Heart left ventricle (tissue), 16 donors: ENCODE measurements around the gene KRTAP5-11. TPM values are rescaled to one million over a fixed set of nuclear protein-coding genes. Genes with fewer than 3 reads are reported as not detected.

ENCODE experiments used
- ATAC-seq, 4 donors: fragments of 200-7000 bp; cut with Tn5 transposase; one replicate each; pipeline ENCODE4 v1.9.1; 2020 to 2022; ENCODE audit warnings: moderate library complexity in 4 of 4, mild to moderate bottlenecking in 3 of 4, moderate number of reproducible peaks in 1 of 4
- DNase-seq, 5 donors: peaks; one replicate each; pipeline ENCODE4 v3.0.0-alpha.2; 2020
- H3K27ac ChIP-seq, 12 donors: fragments of 200-600 bp; sonication (generic) in 4 of 12; one replicate each; pipeline versions ENCODE4 v1.5.0 to v1.8.0; 2016 to 2022; ENCODE audit warnings: mild to moderate bottlenecking in 2 of 12
- H3K27me3 ChIP-seq, 9 donors: fragments of 200-600 bp; sonication (generic) in 2 of 9; one replicate each; pipeline versions ENCODE4 v1.5.1 to v1.8.0; 2016 to 2022; ENCODE audit warnings: mild to moderate bottlenecking in 3 of 9
- H3K36me3 ChIP-seq, 9 donors: fragments of 200-600 bp; sonication (generic) in 2 of 9; one replicate each; pipeline versions ENCODE4 v1.5.0 to v1.8.0; 2018 to 2022; ENCODE audit warnings: mild to moderate bottlenecking in 2 of 9
- H3K4me1 ChIP-seq, 12 donors: fragments of 200-600 bp; sonication (generic) in 4 of 12; one replicate each; pipeline versions ENCODE4 v1.5.0 to v1.8.0; 2016 to 2022; ENCODE audit warnings: mild to moderate bottlenecking in 3 of 12
- H3K4me3 ChIP-seq, 12 donors: fragments of 200-600 bp; sonication (generic) in 4 of 12; one replicate each; pipeline versions ENCODE4 v1.5.0 to v1.8.0; 2017 to 2022; ENCODE audit warnings: mild to moderate bottlenecking in 9 of 12, moderate library complexity in 4 of 12
- H3K9me3 ChIP-seq, 12 donors: fragments of 200-600 bp; sonication (generic) in 4 of 12; one replicate each; pipeline versions ENCODE4 v1.5.0 to v1.8.0; 2016 to 2022; ENCODE audit warnings: mild to moderate bottlenecking in 1 of 12
- CTCF ChIP-seq, 12 donors: fragments of 200-600 bp; sonication (generic) in 4 of 12; IDR thresholded peaks; one replicate each; pipeline versions ENCODE4 v1.5.0 to v1.8.0; 2018 to 2022; ENCODE audit warnings: antibody characterized with exemption in 12 of 12, mild to moderate bottlenecking in 5 of 12
- POLR2A ChIP-seq, 2 donors: fragments of 450-650 bp; IDR thresholded peaks; one replicate each; pipeline ENCODE4 v1.6.1; 2017; ENCODE audit warnings: antibody characterized with exemption in 2 of 2, mild to moderate bottlenecking in 2 of 2, moderate library complexity in 2 of 2
- WGBS, 4 donors: extraction: QIAGEN DNeasy Blood & Tissue Kit in 2 of 4; methylation state at CpG; one replicate each; pipeline versions ENCODE4 v1.1.5 to v1.1.7; 2013 to 2018; 5-methylcytosine and 5-hydroxymethylcytosine counted together
- intact Hi-C, 10 donors: fragments of 100-400 bp; cut with DNase I; formaldehyde crosslinking; loops; one replicate each; pipeline versions ENCODE4 v1.11.1 to v1.14.2; 2022
- polyA plus RNA-seq, 2 donors: library from polyadenylated mRNA; stranded (reverse); fragments of 200-250 nt; gene quantifications; one replicate each; pipeline ENCODE4 v1.2.3, GENCODE V29; 2013
- total RNA-seq, 9 donors: library from RNA; depleted of rRNA in 2 of 9; stranded (reverse); fragments of >200 nt in 2 of 9; fragmentation: NEBNext Ultra II Directional in 3 of 9; extraction: Animal tissue kit (Norgen Biotek cat#: 25700) in 3 of 9; gene quantifications; one replicate each; pipeline versions ENCODE4 v1.1.0 to v1.2.4, GENCODE V29; 2016 to 2023
- donor health status: ischemic (EF 13 %, LVEDD 7.1; RV severe dilation, severe dysfunction).
- donor health status: healthy with polysubstance abuse.
- donor health status: DM: no; HTN: yes; CAD: no.
- donor health status: DM: no; HTN: no; CAD: no.
- donor health status: ischemic (EF 25% LVEDD 6.9; RV normal size, moderate dysfunction).
- donor health status: ischemic (EF 25% LVEDD 5.7; RV mildly dilated, moderate dysfunction).
- donor health status: healthy.
- donor health status: DM: yes; HTN: yes; CAD: no.
- donor health status: ischemic (EF 35%, LVEDD 5.7; RV mildly dilated, moderate dysfunction).
- donor health status: nonischemic (EF 11% LVEDD 7.7; RV severe dilation, severe dysfunction).
- donor health status: DM: yes; HTN: yes; CAD: no.
- donor health status: PGD.
- donor health status: ischemic (EF 29% LVEDD 5.4; RV normal size, mild dysfunction).
- donor health status: nonischemic (EF 23%, LVEDD 6.1; RV moderate dilation, normal function).

Gene KRTAP5-11
- total and polyA plus RNA-seq, 11 donors: not detected

GRCh38 chr11:71563406-71563805 is 19.3 kb downstream of the KRTAP5-11 start:
- DNase-seq (no peak), ATAC-seq (peak in 2 of 4 donors; percentile 48 to 55)
- Histone ChIP-seq H3K9me3 (peaks cover 0 to 6% (median 0%) of the 10 kb centered on the region in 12 donors), H3K4me1 (no peaks in the 10 kb centered on the region), H3K36me3 (no peaks in the 10 kb centered on the region), H3K27ac (no peak overlapping the region), H3K27me3 (peaks cover 0 to 36% (median 8%) of the 10 kb centered on the region in 9 donors), H3K4me3 (no peak overlapping the region)
- TF ChIP-seq POLR2A (IDR thresholded peaks at IDR 0.05): no peak
- peak in 9 of 12 donors; percentile 7 to 44 (median 36) for TF ChIP-seq CTCF (IDR thresholded peaks at IDR 0.05)
- WGBS, 4 donors: 14 to 17% (median 16%) methylated on average over 8 of the region's 8 CpGs
- intact Hi-C loops: loop anchor here in 1 of 10 donors (10.0 kb wide), 1 partner anchor 59 kb away; no protein-coding TSS in a partner anchor

- TF ChIP-seq POLR2A (IDR thresholded peaks at IDR 0.05) (no peak), CTCF (IDR thresholded peaks at IDR 0.05) (no peak)
- H3K9me3 ChIP-seq: peaks cover 0 to 6% (median 0%) of the 10 kb centered on the region in 12 donors
- peaks cover 0 to 33% (median 8%) of the 10 kb centered on the region in 9 donors for H3K27me3 ChIP-seq
- no peaks in the 10 kb centered on the region for H3K36me3 ChIP-seq
- no peak overlapping the region for H3K27ac ChIP-seq
- H3K4me1 ChIP-seq: no peaks in the 10 kb centered on the region
- DNase-seq (no peak), ATAC-seq (no peak)
- intact Hi-C loops: loop anchor here in 1 of 10 donors (10.0 kb wide), 1 partner anchor 57 kb away; no protein-coding TSS in a partner anchor
- no peak overlapping the region for H3K4me3 ChIP-seq
Measured at GRCh38 chr11:71562120-71562519, 20.6 kb downstream of the KRTAP5-11 start.

GRCh38 chr11:71558996-71559395 is 23.7 kb downstream of the KRTAP5-11 start:
- no peaks in the 10 kb centered on the region for H3K36me3 ChIP-seq
- TF ChIP-seq CTCF (IDR thresholded peaks at IDR 0.05) (no peak), POLR2A (IDR thresholded peaks at IDR 0.05) (no peak)
- no peaks in the 10 kb centered on the region for H3K4me1 ChIP-seq
- ATAC-seq: no peak
- H3K27ac ChIP-seq: no peak overlapping the region
- DNase-seq: no peak
- peaks cover 0 to 6% (median 0%) of the 10 kb centered on the region in 12 donors for H3K9me3 ChIP-seq
- peaks cover 0 to 19% (median 5%) of the 10 kb centered on the region in 9 donors for H3K27me3 ChIP-seq
- intact Hi-C loops: no loop called here
- no peak overlapping the region for H3K4me3 ChIP-seq
- WGBS, 4 donors: 84 to 96% (median 89%) methylated on average over 1 of the region's 1 CpG

GRCh38 chr11:71557257-71557656 is 25.4 kb downstream of the KRTAP5-11 start:
- Histone ChIP-seq H3K9me3 (peaks cover 0 to 6% (median 0%) of the 10 kb centered on the region in 12 donors), H3K36me3 (no peaks in the 10 kb centered on the region), H3K4me1 (no peaks in the 10 kb centered on the region), H3K4me3 (no peak overlapping the region), H3K27me3 (peaks cover 0 to 6% (median 0%) of the 10 kb centered on the region in 9 donors), H3K27ac (no peak overlapping the region)
- DNase-seq (no peak), ATAC-seq (no peak)
- intact Hi-C loops: no loop called here
- TF ChIP-seq CTCF (IDR thresholded peaks at IDR 0.05) (no peak), POLR2A (IDR thresholded peaks at IDR 0.05) (no peak)
